Astrocyte of the cerebellum (primary cell): ENCODE measurements around the gene POLR2A.

Experiments
- DNase-seq: peaks from one replicate; pipeline ENCODE4 v3.0.0-alpha.2; 2011; ENCODE audit warnings: low read depth
- H3K4me3 ChIP-seq: 2 replicates; pipeline ENCODE4 v1.5.1; 2011; ENCODE audit warnings: mild to moderate bottlenecking, low read depth, low read length, moderate library complexity
- CTCF ChIP-seq: IDR thresholded peaks from 2 replicates; pipeline ENCODE4 v1.5.1; 2012; ENCODE audit warnings: low read length, low read depth, moderate library complexity, mild to moderate bottlenecking; ENCODE audit errors: missing control alignments
- in situ Hi-C: cut with HindIII; loops from 2 replicates; pipeline ENCODE4 v1.10.0; 2017; ENCODE audit warnings: low sequenced_read_pairs

The POLR2A gene

GRCh38 chr17:7443499-7444485 lies 40.4 kb upstream of the POLR2A start:
- no peak for DNase-seq
- in situ Hi-C loops: no loop called here
- H3K4me3 ChIP-seq: no peak overlapping the region
- TF ChIP-seq CTCF: no peak

GRCh38 chr17:7444682-7445618 lies 39.2 kb upstream of the POLR2A start, which contains the start of gene CHRNB1:
TSS of gene CHRNB1 (plus strand) at chr17:7445061. CDS start at chr17:7445128, 67 bp downstream.
- TF ChIP-seq CTCF: no peak
- peak within 1 kb of the TSS; percentile 22 for H3K4me3 ChIP-seq
- no peak for DNase-seq
- in situ Hi-C loops: no loop called here

GRCh38 chr17:7445619-7445968 lies 38.6 kb upstream of the POLR2A start:
- TF ChIP-seq CTCF: no peak
- DNase-seq: no peak
- no peak overlapping the region for H3K4me3 ChIP-seq
- in situ Hi-C loops: no loop called here

- no peak for TF ChIP-seq CTCF
- no peak for DNase-seq
- in situ Hi-C loops: no loop called here
- H3K4me3 ChIP-seq: no peak overlapping the region
Measured at GRCh38 chr17:7448461-7448860, 35.7 kb upstream of the POLR2A start.

- DNase-seq: no peak
- in situ Hi-C loops: no loop called here
- no peak overlapping the region for H3K4me3 ChIP-seq
- TF ChIP-seq CTCF: no peak
Measured at GRCh38 chr17:7459961-7460545, 24.1 kb upstream of the POLR2A start.

- in situ Hi-C loops: no loop called here
- DNase-seq: no peak
- H3K4me3 ChIP-seq: no peak overlapping the region
- TF ChIP-seq CTCF: no peak
Measured at GRCh38 chr17:7460850-7461660, 23.1 kb upstream of the POLR2A start.
